CD4-positive, alpha-beta T cell treated with Interleukin-1 beta for 1 hour (primary cell): Measurements from ENCODE around the gene PLXDC2.

Experiments used
- DNase-seq, 2 donors: peaks; one replicate each; pipeline ENCODE4 v3.0.0-alpha.2; 2020 to 2022

The PLXDC2 gene

GRCh38 chr10:20065814-20066213 is 249.6 kb downstream of the PLXDC2 start:
- DNase-seq: no peak

- DNase-seq: no peak
Measured at GRCh38 chr10:20073167-20073566, 256.9 kb downstream of the PLXDC2 start.

GRCh38 chr10:20075713-20076112 is 259.5 kb downstream of the PLXDC2 start:
- no peak for DNase-seq

GRCh38 chr10:20084451-20084850 is 268.2 kb downstream of the PLXDC2 start:
- no peak for DNase-seq

- no peak for DNase-seq
Measured at GRCh38 chr10:20085115-20085514, 268.9 kb downstream of the PLXDC2 start.

GRCh38 chr10:20087353-20087752 is 271.1 kb downstream of the PLXDC2 start:
- DNase-seq: no peak

GRCh38 chr10:20088061-20088701 is 271.9 kb downstream of the PLXDC2 start:
- DNase-seq: no peak

- DNase-seq: no peak
Measured at GRCh38 chr10:20089879-20090278, 273.6 kb downstream of the PLXDC2 start.

GRCh38 chr10:20090831-20091230 is 274.6 kb downstream of the PLXDC2 start:
- DNase-seq: no peak

- DNase-seq: no peak
Measured at GRCh38 chr10:20091698-20092097, 275.5 kb downstream of the PLXDC2 start.

- no peak for DNase-seq
Measured at GRCh38 chr10:20093600-20093999, 277.4 kb downstream of the PLXDC2 start.

- no peak for DNase-seq
Measured at GRCh38 chr10:20094226-20094976, 278.2 kb downstream of the PLXDC2 start.

GRCh38 chr10:20100171-20100570 is 283.9 kb downstream of the PLXDC2 start:
- DNase-seq: no peak

GRCh38 chr10:20105236-20105635 is 289.0 kb downstream of the PLXDC2 start:
- DNase-seq: no peak

GRCh38 chr10:20105931-20106330 is 289.7 kb downstream of the PLXDC2 start:
- DNase-seq: no peak

GRCh38 chr10:20108021-20108420 is 291.8 kb downstream of the PLXDC2 start:
- DNase-seq: no peak

- no peak for DNase-seq
Measured at GRCh38 chr10:20109613-20110012, 293.4 kb downstream of the PLXDC2 start.

GRCh38 chr10:20110125-20111100 is 294.2 kb downstream of the PLXDC2 start:
- DNase-seq: no peak

- no peak for DNase-seq
Measured at GRCh38 chr10:20114179-20114578, 297.9 kb downstream of the PLXDC2 start.

- no peak for DNase-seq
Measured at GRCh38 chr10:20115894-20116293, 299.7 kb downstream of the PLXDC2 start.

GRCh38 chr10:20117471-20117870 is 301.2 kb downstream of the PLXDC2 start:
- DNase-seq: no peak

GRCh38 chr10:20118119-20118518 is 301.9 kb downstream of the PLXDC2 start:
- DNase-seq: no peak

GRCh38 chr10:20128811-20129210 is 312.6 kb downstream of the PLXDC2 start:
- DNase-seq: peak in 1 of 2 donors; percentile 3
